Esophagus muscularis mucosa (tissue), 4 donors: Measurements from ENCODE around the gene HSPB9. TPM values are rescaled to one million over a fixed set of nuclear protein-coding genes. Genes with fewer than 3 reads are reported as not detected.

Source experiments
- DNase-seq: peaks from one replicate; pipeline ENCODE4 v3.0.0-alpha.2; 2017; ENCODE audit errors: extremely low spot score
- H3K27ac ChIP-seq, 4 donors: fragments of 200-600 bp; sonication (generic); replicated peaks in 1 of 4; 1 replicate in 3 of 4; 2 replicates in 1 of 4; pipeline ENCODE4 v1.5.1; 2016 to 2019; ENCODE audit warnings: mild to moderate bottlenecking in 1 of 4
- H3K27me3 ChIP-seq, 4 donors: fragments of 200-600 bp; sonication (generic); one replicate each; pipeline versions ENCODE4 v1.5.1 to v1.6.0; 2016 to 2019
- H3K36me3 ChIP-seq, 4 donors: fragments of 200-600 bp; sonication (generic); one replicate each; pipeline ENCODE4 v1.5.1; 2016 to 2019
- H3K4me1 ChIP-seq, 4 donors: fragments of 200-600 bp; sonication (generic); one replicate each; pipeline ENCODE4 v1.5.1; 2016 to 2019
- H3K4me3 ChIP-seq, 4 donors: fragments of 200-600 bp; sonication (generic); 1 replicate in 2 of 4; 2 replicates in 2 of 4; pipeline ENCODE4 v1.5.1; 2016 to 2019; ENCODE audit warnings: mild to moderate bottlenecking in 4 of 4, moderate library complexity in 1 of 4
- H3K9me3 ChIP-seq, 4 donors: fragments of 200-600 bp; sonication (generic); 1 replicate in 3 of 4; 2 replicates in 1 of 4; pipeline ENCODE4 v1.5.1; 2016 to 2019
- CTCF ChIP-seq, 3 experiments: fragments of 200-600 bp in 2 of 3; fragments of 450-650 bp in 1 of 3; sonication (generic) in 2 of 3; IDR thresholded peaks; one replicate each; pipeline ENCODE4 v1.5.1; 2017 to 2019; ENCODE audit warnings: antibody characterized with exemption in 3 of 3, mild to moderate bottlenecking in 2 of 3, moderate library complexity in 1 of 3
- EP300 ChIP-seq: sonication (generic); formaldehyde crosslinking; IDR thresholded peaks from one replicate; pipeline ENCODE4 v1.6.1; 2017; ENCODE audit warnings: antibody characterized with exemption
- POLR2A ChIP-seq: fragments of 450-650 bp; IDR thresholded peaks from one replicate; pipeline ENCODE4 v1.6.1; 2017; ENCODE audit warnings: antibody characterized with exemption, moderate library complexity, mild to moderate bottlenecking, low read depth
- POLR2AphosphoS5 ChIP-seq, 2 donors: sonication (generic); formaldehyde crosslinking; IDR thresholded peaks; one replicate each; pipeline ENCODE4 v1.6.1; 2017; ENCODE audit warnings: antibody characterized with exemption in 2 of 2
- WGBS: methylation state at CpG from one replicate; pipeline ENCODE4 v1.1.5; 2018; 5-methylcytosine and 5-hydroxymethylcytosine counted together
- intact Hi-C: fragments of 100-400 bp; cut with DNase I; formaldehyde crosslinking; loops from one replicate; pipeline ENCODE4 v1.15.1; 2023
- total RNA-seq, 4 donors: library from RNA; depleted of rRNA; stranded (reverse); fragments of >200 nt; gene quantifications; one replicate each; pipeline versions ENCODE4 v1.1.0 to v1.2.1, GENCODE V29; 2016

HSPB9 gene
- total RNA-seq, 4 donors from 2014 or later, result 0.26 to 0.42 TPM; not detected in 2

DNA sequence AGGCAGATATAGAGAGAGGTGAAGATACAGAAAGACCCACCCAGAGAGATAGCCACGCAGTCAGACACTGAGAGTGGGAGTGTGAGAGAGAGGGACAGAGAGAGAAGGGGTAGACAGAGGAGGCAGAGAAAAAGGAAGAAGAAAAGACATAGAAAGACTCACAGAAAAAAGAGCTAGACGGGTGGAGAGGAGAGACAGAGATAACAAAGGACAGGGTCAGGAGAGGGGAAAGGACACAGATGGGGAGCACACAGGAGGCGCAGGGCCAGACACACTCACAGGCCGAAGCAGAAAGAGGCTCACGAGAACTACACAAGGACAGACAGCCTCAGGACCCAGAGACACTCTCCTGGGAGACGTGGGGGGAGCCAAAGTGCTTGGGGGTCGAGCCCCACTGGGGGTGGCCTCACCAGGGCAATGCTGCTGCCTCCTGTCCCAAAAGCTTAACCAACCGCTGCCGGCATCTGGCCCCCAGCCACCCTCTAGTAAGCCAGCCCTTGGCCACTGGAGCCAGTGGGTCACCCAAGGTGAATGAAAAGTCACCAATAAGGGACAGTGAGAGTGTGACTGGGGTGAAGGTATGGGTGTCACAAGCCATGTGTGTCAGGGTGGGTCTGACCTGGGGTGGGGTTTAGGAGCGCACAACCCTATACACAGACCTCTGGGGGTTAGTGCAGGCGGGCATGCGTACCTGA is 28.1 kb upstream of the HSPB9 start:
- TF ChIP-seq CTCF (IDR thresholded peaks at IDR 0.05) (no peak), POLR2AphosphoS5 (IDR thresholded peaks at IDR 0.05) (no peak), EP300 (no peak), POLR2A (no peak)
- Histone ChIP-seq H3K27me3 (peaks cover 0 to 64% (median 10%) of the 10 kb centered on the region in 4 donors), H3K27ac (no peak overlapping the region), H3K4me3 (no peak overlapping the region), H3K36me3 (no peaks in the 10 kb centered on the region), H3K9me3 (no peaks in the 10 kb centered on the region), H3K4me1 (peaks cover 6 to 14% (median 10%) of the 10 kb centered on the region in 4 donors)
- intact Hi-C loops, result no loop called here
- 92% methylated on average over 12 of the region's 12 CpGs for WGBS
- DNase-seq, result no peak

- 70% methylated on average over 8 of the region's 8 CpGs for WGBS
- intact Hi-C loops, result no loop called here
- no peak for DNase-seq
- H3K27ac ChIP-seq, result no peak overlapping the region
- no peaks in the 10 kb centered on the region for H3K9me3 ChIP-seq
- no peaks in the 10 kb centered on the region for H3K36me3 ChIP-seq
- no peak overlapping the region for H3K4me3 ChIP-seq
- peaks cover 6 to 14% (median 11%) of the 10 kb centered on the region in 4 donors for H3K4me1 ChIP-seq
- H3K27me3 ChIP-seq, result peaks cover 0 to 64% (median 10%) of the 10 kb centered on the region in 4 donors
- TF ChIP-seq CTCF (IDR thresholded peaks at IDR 0.05) (no peak), EP300 (no peak), POLR2A (no peak), POLR2AphosphoS5 (IDR thresholded peaks at IDR 0.05) (no peak)
Observed at GRCh38 chr17:42096360-42097111, 26.1 kb upstream of the HSPB9 start.

DNA sequence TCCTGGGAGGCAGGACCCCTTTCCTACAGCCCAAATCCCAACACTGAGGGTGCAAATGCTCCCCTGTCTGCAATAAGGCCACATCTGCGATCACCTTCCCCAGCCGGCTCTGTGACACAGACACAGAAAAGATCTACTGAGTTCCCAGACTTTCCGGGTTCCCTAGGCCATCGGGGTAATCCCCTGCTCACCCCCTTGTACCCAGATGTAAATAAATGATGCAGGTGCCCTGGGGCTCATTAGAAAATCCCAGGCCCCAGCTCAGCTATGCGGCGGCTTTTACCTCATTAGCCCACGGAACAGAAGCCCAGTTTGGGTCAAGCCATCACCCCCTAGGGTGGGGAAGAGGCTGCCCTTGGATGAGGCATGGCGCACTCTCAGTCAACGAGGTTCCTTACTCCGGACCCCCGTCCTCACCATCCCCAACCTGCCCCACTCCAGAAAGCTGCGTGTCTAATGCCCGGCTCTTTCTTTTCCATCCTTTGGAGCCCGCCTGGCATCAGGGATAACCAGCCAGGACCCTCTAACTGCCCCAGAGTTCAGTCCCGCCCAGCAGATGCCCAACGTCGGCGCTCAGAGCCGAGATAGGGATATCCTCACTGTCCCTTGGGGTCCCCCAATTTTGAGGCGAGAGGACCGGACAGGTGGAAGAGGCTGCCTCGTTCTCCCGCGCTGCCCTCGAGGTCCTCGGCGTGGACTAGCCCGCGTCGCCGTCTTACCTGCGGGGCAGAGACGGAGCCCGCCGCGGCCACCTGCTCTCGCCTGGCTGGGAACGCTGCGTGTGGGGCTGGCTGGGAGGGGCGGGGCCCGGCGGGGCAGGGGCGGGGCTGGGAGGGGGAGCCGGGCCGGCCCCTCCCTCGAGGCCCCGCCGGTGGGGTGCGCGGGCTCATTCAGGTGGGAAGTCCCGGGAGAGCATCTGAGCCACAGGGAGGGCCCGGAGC is 24.6 kb upstream of the HSPB9 start, which contains the start of gene ZNF385C:
TSS of gene ZNF385C (minus strand) at position 783 of the 941 bp plus-strand sequence. CDS start 35,417 bp downstream, outside the sequence.
- Histone ChIP-seq H3K4me1 (peaks cover 6 to 19% (median 13%) of the 10 kb centered on the region in 4 donors), H3K27me3 (peaks cover 0 to 55% (median 10%) of the 10 kb centered on the region in 4 donors), H3K36me3 (peaks cover 0 to 5% (median 0%) of the 10 kb centered on the region in 4 donors), H3K9me3 (no peaks in the 10 kb centered on the region), H3K4me3 (peak within 1 kb of the TSS; percentile 15 to 43 (median 28)), H3K27ac (no peak within 1 kb of the TSS)
- intact Hi-C loops, result no loop called here
- TF ChIP-seq POLR2AphosphoS5 (IDR thresholded peaks at IDR 0.05), result no peak
- no peak for TF ChIP-seq CTCF (IDR thresholded peaks at IDR 0.05)
- no peak for TF ChIP-seq EP300
- TF ChIP-seq POLR2A, result no peak
- no peak for DNase-seq
- 26% methylated on average over 16 of the region's 52 CpGs for WGBS

DNA sequence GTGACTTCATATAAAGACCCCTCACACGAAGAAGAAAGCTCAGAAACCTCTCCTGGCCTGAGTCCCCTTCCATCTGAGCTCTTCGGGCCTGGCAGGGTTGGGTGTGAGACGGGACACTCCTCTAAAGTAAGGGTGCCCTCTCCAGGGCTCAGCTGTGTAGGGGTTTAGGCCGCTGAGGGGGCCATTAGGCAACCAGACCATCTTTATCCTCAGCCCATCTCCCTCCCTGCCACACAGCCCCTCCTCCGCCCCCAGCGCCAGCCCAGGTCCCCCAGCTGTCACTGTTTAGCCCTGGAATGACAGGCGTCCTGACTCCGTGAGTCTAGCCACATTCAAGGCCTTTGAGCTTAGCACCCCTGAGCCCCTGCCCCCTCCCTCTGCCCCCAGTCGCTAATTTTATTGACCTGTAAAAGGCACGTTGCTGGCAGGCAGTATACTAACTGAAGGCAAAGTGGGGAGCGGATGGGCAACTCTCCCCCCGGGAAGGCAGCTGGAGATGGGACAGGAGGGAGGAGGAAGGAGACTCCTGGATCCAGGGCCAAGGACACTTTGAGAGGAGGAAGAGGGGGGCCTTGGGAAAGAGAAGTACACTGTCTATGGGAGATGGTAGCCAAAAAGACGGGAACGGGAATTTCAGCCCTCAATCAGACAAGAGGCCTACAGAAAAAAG is 23.7 kb upstream of the HSPB9 start:
- H3K4me3 ChIP-seq, result no peak overlapping the region
- 82% methylated on average over 13 of the region's 14 CpGs for WGBS
- intact Hi-C loops, result no loop called here
- peaks cover 0 to 14% (median 6%) of the 10 kb centered on the region in 4 donors for H3K36me3 ChIP-seq
- peaks cover 0 to 49% (median 10%) of the 10 kb centered on the region in 4 donors for H3K27me3 ChIP-seq
- no peak overlapping the region for H3K27ac ChIP-seq
- no peak for TF ChIP-seq CTCF (IDR thresholded peaks at IDR 0.05)
- no peak for TF ChIP-seq POLR2A
- TF ChIP-seq EP300, result no peak
- no peak for TF ChIP-seq POLR2AphosphoS5 (IDR thresholded peaks at IDR 0.05)
- no peak for DNase-seq
- H3K4me1 ChIP-seq, result peaks cover 6 to 19% (median 13%) of the 10 kb centered on the region in 4 donors
- H3K9me3 ChIP-seq, result no peaks in the 10 kb centered on the region
